ENCODE measurements around the gene VTI1A. TPM values are rescaled to one million over a fixed set of nuclear protein-coding genes. Genes with fewer than 3 reads are reported as not detected.
"Not testable (repeated sequence)": the region's sequence is repeated elsewhere in the genome, so short reads cannot be mapped to it uniquely, and the experiment has no call there.

VTI1A gene
- total RNA-seq, 2 donors from 2014 or later: 35.2 to 46.9 TPM

GRCh38 chr10:112712536-112712935 is 265.5 kb downstream of the VTI1A start:
- no peak for ATAC-seq (replicated peaks)
- peaks cover 5% of the 10 kb centered on the region for H3K4me1 Mint-ChIP-seq
- H3K27ac Mint-ChIP-seq: no peak overlapping the region
- peaks cover 31% of the 10 kb centered on the region for H3K36me3 Mint-ChIP-seq (ENCODE audit: low read depth)
- H3K27me3 Mint-ChIP-seq: no peaks in the 10 kb centered on the region
- no peak overlapping the region for H3K4me3 Mint-ChIP-seq
- no peaks in the 10 kb centered on the region for H3K9me3 Mint-ChIP-seq

GRCh38 chr10:112713411-112713810 is 266.4 kb downstream of the VTI1A start:
- Mint-ChIP-seq H3K27ac (no peak overlapping the region), H3K9me3 (no peaks in the 10 kb centered on the region), H3K36me3 (ENCODE audit: low read depth) (peaks cover 31% of the 10 kb centered on the region), H3K27me3 (no peaks in the 10 kb centered on the region), H3K4me1 (peaks cover 5% of the 10 kb centered on the region), H3K4me3 (no peak overlapping the region)
- ATAC-seq (replicated peaks): no peak

GRCh38 chr10:112715581-112715980 is 268.6 kb downstream of the VTI1A start:
- peaks cover 31% of the 10 kb centered on the region for H3K36me3 Mint-ChIP-seq (ENCODE audit: low read depth)
- no peak for ATAC-seq (replicated peaks)
- H3K4me1 Mint-ChIP-seq: peaks cover 5% of the 10 kb centered on the region
- peak overlapping the region; percentile 55 for H3K27ac Mint-ChIP-seq
- H3K9me3 Mint-ChIP-seq: no peaks in the 10 kb centered on the region
- H3K4me3 Mint-ChIP-seq: no peak overlapping the region
- H3K27me3 Mint-ChIP-seq: no peaks in the 10 kb centered on the region

GRCh38 chr10:112716076-112716475 is 269.1 kb downstream of the VTI1A start:
- ATAC-seq (replicated peaks): no peak
- no peaks in the 10 kb centered on the region for H3K9me3 Mint-ChIP-seq
- H3K4me1 Mint-ChIP-seq: peaks cover 5% of the 10 kb centered on the region
- H3K36me3 Mint-ChIP-seq (ENCODE audit: low read depth): peaks cover 31% of the 10 kb centered on the region
- H3K4me3 Mint-ChIP-seq: no peak overlapping the region
- peak overlapping the region; percentile 55 for H3K27ac Mint-ChIP-seq
- H3K27me3 Mint-ChIP-seq: no peaks in the 10 kb centered on the region

GRCh38 chr10:112716924-112717413 is 270.0 kb downstream of the VTI1A start:
- H3K27ac Mint-ChIP-seq: no peak overlapping the region
- ATAC-seq (replicated peaks): no peak
- no peaks in the 10 kb centered on the region for H3K9me3 Mint-ChIP-seq
- peaks cover 5% of the 10 kb centered on the region for H3K4me1 Mint-ChIP-seq
- no peaks in the 10 kb centered on the region for H3K27me3 Mint-ChIP-seq
- H3K36me3 Mint-ChIP-seq (ENCODE audit: low read depth): peaks cover 31% of the 10 kb centered on the region
- H3K4me3 Mint-ChIP-seq: no peak overlapping the region

GRCh38 chr10:112720178-112720577 is 273.2 kb downstream of the VTI1A start:
- Mint-ChIP-seq H3K4me1 (peaks cover 5% of the 10 kb centered on the region), H3K4me3 (no peak overlapping the region), H3K27me3 (no peaks in the 10 kb centered on the region), H3K36me3 (ENCODE audit: low read depth) (peaks cover 10% of the 10 kb centered on the region), H3K9me3 (no peaks in the 10 kb centered on the region), H3K27ac (no peak overlapping the region)
- ATAC-seq (replicated peaks): no peak

GRCh38 chr10:112721080-112721698 is 274.2 kb downstream of the VTI1A start:
- Mint-ChIP-seq H3K36me3 (ENCODE audit: low read depth) (peaks cover 5% of the 10 kb centered on the region), H3K27ac (no peak overlapping the region), H3K4me1 (peaks cover under 1% of the 10 kb centered on the region), H3K27me3 (no peaks in the 10 kb centered on the region), H3K4me3 (no peak overlapping the region), H3K9me3 (no peaks in the 10 kb centered on the region)
- ATAC-seq (replicated peaks): no peak

GRCh38 chr10:112722758-112723157 is 275.7 kb downstream of the VTI1A start:
- Mint-ChIP-seq H3K27ac (no peak overlapping the region), H3K27me3 (no peaks in the 10 kb centered on the region), H3K9me3 (no peaks in the 10 kb centered on the region), H3K4me1 (no peaks in the 10 kb centered on the region), H3K36me3 (ENCODE audit: low read depth) (peaks cover 7% of the 10 kb centered on the region), H3K4me3 (no peak overlapping the region)
- ATAC-seq (replicated peaks): no peak

GRCh38 chr10:112723876-112724275 is 276.9 kb downstream of the VTI1A start:
- Mint-ChIP-seq H3K27ac (no peak overlapping the region), H3K27me3 (no peaks in the 10 kb centered on the region), H3K36me3 (ENCODE audit: low read depth) (peaks cover 7% of the 10 kb centered on the region), H3K4me3 (no peak overlapping the region), H3K4me1 (no peaks in the 10 kb centered on the region), H3K9me3 (no peaks in the 10 kb centered on the region)
- no peak for ATAC-seq (replicated peaks)

GRCh38 chr10:112724404-112724991 is 277.5 kb downstream of the VTI1A start:
- Mint-ChIP-seq H3K9me3 (no peaks in the 10 kb centered on the region), H3K4me1 (no peaks in the 10 kb centered on the region), H3K27ac (no peak overlapping the region), H3K4me3 (no peak overlapping the region), H3K27me3 (no peaks in the 10 kb centered on the region), H3K36me3 (ENCODE audit: low read depth) (peaks cover 7% of the 10 kb centered on the region)
- no peak for ATAC-seq (replicated peaks)

GRCh38 chr10:112728118-112728883 is 281.3 kb downstream of the VTI1A start:
- Mint-ChIP-seq H3K27me3 (no peaks in the 10 kb centered on the region), H3K4me3 (no peak overlapping the region), H3K27ac (no peak overlapping the region), H3K36me3 (ENCODE audit: low read depth) (peaks cover 7% of the 10 kb centered on the region), H3K4me1 (no peaks in the 10 kb centered on the region), H3K9me3 (no peaks in the 10 kb centered on the region)
- no peak for ATAC-seq (replicated peaks)

GRCh38 chr10:112728997-112729396 is 282.0 kb downstream of the VTI1A start:
- no peaks in the 10 kb centered on the region for H3K9me3 Mint-ChIP-seq
- H3K36me3 Mint-ChIP-seq (ENCODE audit: low read depth): peaks cover 7% of the 10 kb centered on the region
- H3K27ac Mint-ChIP-seq: no peak overlapping the region
- H3K4me1 Mint-ChIP-seq: peaks cover 2% of the 10 kb centered on the region
- H3K4me3 Mint-ChIP-seq: no peak overlapping the region
- no peak for ATAC-seq (replicated peaks)
- no peaks in the 10 kb centered on the region for H3K27me3 Mint-ChIP-seq

- H3K36me3 Mint-ChIP-seq (ENCODE audit: low read depth); H3K27me3 Mint-ChIP-seq; ATAC-seq (replicated peaks): not testable (repeated sequence)
These were observed 284.4 kb downstream of the VTI1A start for GRCh38 chr10:112731450-112731849.

GRCh38 chr10:112732277-112732921 is 285.4 kb downstream of the VTI1A start:
- H3K9me3 Mint-ChIP-seq: no peaks in the 10 kb centered on the region
- no peak for ATAC-seq (replicated peaks)
- no peaks in the 10 kb centered on the region for H3K27me3 Mint-ChIP-seq
- H3K27ac Mint-ChIP-seq: no peak overlapping the region
- no peak overlapping the region for H3K4me3 Mint-ChIP-seq
- peaks cover 11% of the 10 kb centered on the region for H3K36me3 Mint-ChIP-seq (ENCODE audit: low read depth)
- H3K4me1 Mint-ChIP-seq: peaks cover 4% of the 10 kb centered on the region

More at GRCh38 chr10:112731450-112731849, 284.4 kb downstream of the VTI1A start:
- not testable (repeated sequence) for H3K27ac Mint-ChIP-seq, H3K4me1 Mint-ChIP-seq, H3K9me3 Mint-ChIP-seq, H3K4me3 Mint-ChIP-seq

Measured in activated T-helper 17 cell treated with anti-CD3 and anti-CD28 coated beads, Interleukin-2, amount 50 U/mL, for 72 hours (primary cell).